ENCODE data around the gene HDGFL3.

GRCh38 chr15:83088876-83089275 is 118.7 kb downstream of the HDGFL3 start:
- TF ChIP-seq CTCF (IDR thresholded peaks at IDR 0.05) (no peak), EP300 (IDR thresholded peaks at IDR 0.05) (no peak)
